Measurements from ENCODE around the gene MSI2. TPM values are rescaled to one million over a fixed set of nuclear protein-coding genes. Genes with fewer than 3 reads are reported as not detected.

The MSI2 gene
- total and polyA plus RNA-seq, 9 of the 15 experiments (the other 6 are each of a cell fraction or from before 2014, with no cell fraction given), result 4.6 to 61.8 (median 42.4) TPM

DNA sequence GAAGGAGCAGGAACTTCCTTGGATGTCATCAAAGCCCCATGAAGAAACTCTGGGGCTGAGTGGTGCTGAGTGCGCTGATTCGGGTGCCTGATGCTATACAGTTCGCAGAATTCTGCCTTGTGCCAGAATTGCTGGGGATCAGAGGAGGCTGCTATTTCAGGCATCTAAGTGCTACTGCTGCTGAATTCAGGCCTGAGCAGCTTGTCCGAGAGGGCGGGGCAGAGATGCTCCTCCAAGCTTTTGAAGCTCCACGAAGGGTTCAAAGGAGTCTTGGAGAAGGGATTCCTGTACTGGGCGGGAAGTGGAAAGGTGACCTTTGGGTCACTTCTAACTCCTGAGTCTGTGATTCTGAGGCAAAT lies 260.9 kb downstream of the MSI2 start (continued):
- TF ChIP-seq, protein P1, sequence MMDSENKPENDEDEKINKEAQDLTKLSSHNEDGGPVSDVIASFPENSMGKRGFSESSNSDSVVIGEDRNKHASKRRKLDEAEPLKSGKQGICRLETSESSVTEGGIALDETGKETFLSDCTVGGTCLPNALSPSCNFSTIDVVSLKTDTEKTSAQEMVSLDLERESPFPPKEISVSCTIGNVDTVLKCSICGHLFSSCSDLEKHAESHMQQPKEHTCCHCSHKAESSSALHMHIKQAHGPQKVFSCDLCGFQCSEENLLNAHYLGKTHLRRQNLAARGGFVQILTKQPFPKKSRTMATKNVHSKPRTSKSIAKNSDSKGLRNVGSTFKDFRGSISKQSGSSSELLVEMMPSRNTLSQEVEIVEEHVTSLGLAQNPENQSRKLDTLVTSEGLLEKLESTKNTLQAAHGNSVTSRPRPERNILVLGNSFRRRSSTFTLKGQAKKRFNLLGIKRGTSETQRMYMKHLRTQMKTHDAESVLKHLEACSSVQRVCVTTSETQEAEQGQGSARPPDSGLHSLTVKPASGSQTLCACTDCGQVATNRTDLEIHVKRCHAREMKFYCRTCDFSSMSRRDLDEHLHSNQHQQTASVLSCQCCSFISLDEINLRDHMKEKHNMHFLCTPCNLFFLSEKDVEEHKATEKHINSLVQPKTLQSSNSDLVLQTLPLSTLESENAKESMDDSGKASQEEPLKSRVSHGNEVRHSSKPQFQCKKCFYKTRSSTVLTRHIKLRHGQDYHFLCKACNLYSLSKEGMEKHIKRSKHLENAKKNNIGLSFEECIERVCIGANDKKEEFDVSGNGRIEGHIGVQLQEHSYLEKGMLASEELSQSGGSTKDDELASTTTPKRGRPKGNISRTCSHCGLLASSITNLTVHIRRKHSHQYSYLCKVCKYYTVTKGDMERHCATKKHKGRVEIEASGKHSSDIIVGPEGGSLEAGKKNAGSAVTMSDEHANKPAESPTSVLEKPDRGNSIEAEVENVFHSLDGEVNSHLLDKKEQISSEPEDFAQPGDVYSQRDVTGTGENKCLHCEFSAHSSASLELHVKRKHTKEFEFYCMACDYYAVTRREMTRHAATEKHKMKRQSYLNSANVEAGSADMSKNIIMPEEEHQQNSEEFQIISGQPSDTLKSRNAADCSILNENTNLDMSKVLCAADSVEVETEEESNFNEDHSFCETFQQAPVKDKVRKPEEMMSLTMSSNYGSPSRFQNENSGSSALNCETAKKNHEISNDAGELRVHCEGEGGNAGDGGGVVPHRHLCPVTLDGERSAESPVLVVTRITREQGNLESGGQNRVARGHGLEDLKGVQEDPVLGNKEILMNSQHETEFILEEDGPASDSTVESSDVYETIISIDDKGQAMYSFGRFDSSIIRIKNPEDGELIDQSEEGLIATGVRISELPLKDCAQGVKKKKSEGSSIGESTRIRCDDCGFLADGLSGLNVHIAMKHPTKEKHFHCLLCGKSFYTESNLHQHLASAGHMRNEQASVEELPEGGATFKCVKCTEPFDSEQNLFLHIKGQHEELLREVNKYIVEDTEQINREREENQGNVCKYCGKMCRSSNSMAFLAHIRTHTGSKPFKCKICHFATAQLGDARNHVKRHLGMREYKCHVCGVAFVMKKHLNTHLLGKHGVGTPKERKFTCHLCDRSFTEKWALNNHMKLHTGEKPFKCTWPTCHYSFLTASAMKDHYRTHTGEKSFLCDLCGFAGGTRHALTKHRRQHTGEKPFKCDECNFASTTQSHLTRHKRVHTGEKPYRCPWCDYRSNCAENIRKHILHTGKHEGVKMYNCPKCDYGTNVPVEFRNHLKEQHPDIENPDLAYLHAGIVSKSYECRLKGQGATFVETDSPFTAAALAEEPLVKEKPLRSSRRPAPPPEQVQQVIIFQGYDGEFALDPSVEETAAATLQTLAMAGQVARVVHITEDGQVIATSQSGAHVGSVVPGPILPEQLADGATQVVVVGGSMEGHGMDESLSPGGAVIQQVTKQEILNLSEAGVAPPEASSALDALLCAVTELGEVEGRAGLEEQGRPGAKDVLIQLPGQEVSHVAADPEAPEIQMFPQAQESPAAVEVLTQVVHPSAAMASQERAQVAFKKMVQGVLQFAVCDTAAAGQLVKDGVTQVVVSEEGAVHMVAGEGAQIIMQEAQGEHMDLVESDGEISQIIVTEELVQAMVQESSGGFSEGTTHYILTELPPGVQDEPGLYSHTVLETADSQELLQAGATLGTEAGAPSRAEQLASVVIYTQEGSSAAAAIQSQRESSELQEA (IDR thresholded peaks at IDR 0.05; ENCODE audit: low read depth), result no peak
- TF ChIP-seq HNRNPUL1 (IDR thresholded peaks at IDR 0.05; ENCODE audit: low read length) (no peak), SNIP1 (IDR thresholded peaks at IDR 0.05; ENCODE audit: low read depth) (no peak), ZNF583 (CRISPR knock-in tag; IDR thresholded peaks at IDR 0.05) (no peak), CBX1 (IDR thresholded peaks at IDR 0.05; ENCODE audit: low read depth) (no peak), ZNF444 (CRISPR knock-in tag; IDR thresholded peaks at IDR 0.05) (no peak), PHB2 (IDR thresholded peaks at IDR 0.05; ENCODE audit: low read depth) (no peak), CBFA2T2 (conservative IDR thresholded peaks at IDR 0.05) (no peak), ATF1 (CRISPR knock-in tag; IDR thresholded peaks at IDR 0.05) (no peak), ATF1 (tag; IDR thresholded peaks at IDR 0.05) (no peak), ZNF507 (tag; conservative IDR thresholded peaks at IDR 0.05) (no peak)
- TF ChIP-seq, protein P2, sequence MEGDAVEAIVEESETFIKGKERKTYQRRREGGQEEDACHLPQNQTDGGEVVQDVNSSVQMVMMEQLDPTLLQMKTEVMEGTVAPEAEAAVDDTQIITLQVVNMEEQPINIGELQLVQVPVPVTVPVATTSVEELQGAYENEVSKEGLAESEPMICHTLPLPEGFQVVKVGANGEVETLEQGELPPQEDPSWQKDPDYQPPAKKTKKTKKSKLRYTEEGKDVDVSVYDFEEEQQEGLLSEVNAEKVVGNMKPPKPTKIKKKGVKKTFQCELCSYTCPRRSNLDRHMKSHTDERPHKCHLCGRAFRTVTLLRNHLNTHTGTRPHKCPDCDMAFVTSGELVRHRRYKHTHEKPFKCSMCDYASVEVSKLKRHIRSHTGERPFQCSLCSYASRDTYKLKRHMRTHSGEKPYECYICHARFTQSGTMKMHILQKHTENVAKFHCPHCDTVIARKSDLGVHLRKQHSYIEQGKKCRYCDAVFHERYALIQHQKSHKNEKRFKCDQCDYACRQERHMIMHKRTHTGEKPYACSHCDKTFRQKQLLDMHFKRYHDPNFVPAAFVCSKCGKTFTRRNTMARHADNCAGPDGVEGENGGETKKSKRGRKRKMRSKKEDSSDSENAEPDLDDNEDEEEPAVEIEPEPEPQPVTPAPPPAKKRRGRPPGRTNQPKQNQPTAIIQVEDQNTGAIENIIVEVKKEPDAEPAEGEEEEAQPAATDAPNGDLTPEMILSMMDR (IDR thresholded peaks at IDR 0.05 in 2 of 3, conservative IDR thresholded peaks at IDR 0.05 in 1 of 3; ENCODE audit: insufficient read depth in 2 of 3, low read depth in 1 of 3, low read length in 3 of 3), result no peak

Measured in K562 (cell line).